OCI-LY1 (cell line): ENCODE data around the gene C5orf46.

Experiments
- CTCF ChIP-seq: fragments of 200-600 bp; sonication (generic), shearing (Covaris generic); IDR thresholded peaks from 2 replicates; pipeline ENCODE4 v1.5.1; 2017; ENCODE audit warnings: mild to moderate bottlenecking, antibody characterized with exemption, low read length, moderate library complexity, mixed read lengths
- EZH2 ChIP-seq: fragments of 200-600 bp; sonication (generic), shearing (Covaris generic); IDR thresholded peaks from 2 replicates; pipeline ENCODE4 v1.8.0; 2017; ENCODE audit warnings: borderline replicate concordance, mixed run types, mild to moderate bottlenecking, antibody characterized with exemption, low read length, moderate library complexity, mixed read lengths

GRCh38 chr5:147954971-147955370 is 48.6 kb upstream of the C5orf46 start:
- TF ChIP-seq CTCF (no peak), EZH2 (no peak)
